ENCODE data around the gene FOXM1. TPM values are rescaled to one million over a fixed set of nuclear protein-coding genes. Genes with fewer than 3 reads are reported as not detected.

Gene FOXM1
- total and polyA plus RNA-seq, 10 of the 15 experiments (the other 5 are each of a cell fraction or from before 2014, with no cell fraction given) = 15.1 to 63.2 (median 34.2) TPM

DNA sequence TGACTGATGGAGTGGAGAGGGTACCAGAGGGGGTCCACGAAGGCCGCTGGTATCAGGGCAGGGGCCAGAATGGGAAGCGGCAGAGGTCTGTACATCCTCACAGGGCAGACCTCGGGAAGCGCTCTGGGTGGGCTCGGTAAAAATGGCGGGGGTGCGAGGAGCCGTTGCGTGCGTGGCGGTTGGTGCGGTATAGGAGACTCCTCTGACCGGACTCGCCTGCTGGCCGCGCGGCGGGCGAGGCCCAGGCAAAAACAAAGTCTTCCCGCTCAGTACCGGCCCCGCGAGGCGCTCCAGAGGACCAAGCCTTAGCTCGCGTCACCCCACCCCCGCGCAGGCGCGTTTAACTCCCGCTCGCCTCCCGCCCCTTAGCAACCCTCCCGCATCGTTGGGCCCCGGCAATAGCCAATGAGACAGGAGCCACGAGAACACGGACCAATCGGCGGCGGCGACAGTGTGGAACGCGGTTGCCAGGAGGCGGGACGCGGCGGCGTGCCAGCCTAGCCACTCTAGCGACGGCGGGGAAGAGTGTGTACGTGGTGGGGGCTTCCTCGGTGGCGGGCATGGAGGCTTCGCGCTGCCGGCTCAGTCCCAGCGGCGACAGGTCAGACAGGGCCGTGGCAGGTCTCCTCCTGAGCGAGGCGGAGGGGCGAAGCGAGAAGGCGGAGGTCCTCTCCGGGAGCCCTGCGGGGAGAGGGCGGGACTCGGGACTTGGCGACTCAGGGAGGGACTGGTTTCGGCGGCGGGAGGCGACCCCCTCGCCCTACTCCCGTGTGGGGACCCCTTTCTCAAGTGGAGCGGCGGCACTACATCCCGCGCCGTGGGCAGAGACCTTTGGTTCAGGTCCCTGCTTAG, 13.6 kb upstream of the FOXM1 start, which contains the start of gene TULP3 (continued):
- TF ChIP-seq, protein P1, sequence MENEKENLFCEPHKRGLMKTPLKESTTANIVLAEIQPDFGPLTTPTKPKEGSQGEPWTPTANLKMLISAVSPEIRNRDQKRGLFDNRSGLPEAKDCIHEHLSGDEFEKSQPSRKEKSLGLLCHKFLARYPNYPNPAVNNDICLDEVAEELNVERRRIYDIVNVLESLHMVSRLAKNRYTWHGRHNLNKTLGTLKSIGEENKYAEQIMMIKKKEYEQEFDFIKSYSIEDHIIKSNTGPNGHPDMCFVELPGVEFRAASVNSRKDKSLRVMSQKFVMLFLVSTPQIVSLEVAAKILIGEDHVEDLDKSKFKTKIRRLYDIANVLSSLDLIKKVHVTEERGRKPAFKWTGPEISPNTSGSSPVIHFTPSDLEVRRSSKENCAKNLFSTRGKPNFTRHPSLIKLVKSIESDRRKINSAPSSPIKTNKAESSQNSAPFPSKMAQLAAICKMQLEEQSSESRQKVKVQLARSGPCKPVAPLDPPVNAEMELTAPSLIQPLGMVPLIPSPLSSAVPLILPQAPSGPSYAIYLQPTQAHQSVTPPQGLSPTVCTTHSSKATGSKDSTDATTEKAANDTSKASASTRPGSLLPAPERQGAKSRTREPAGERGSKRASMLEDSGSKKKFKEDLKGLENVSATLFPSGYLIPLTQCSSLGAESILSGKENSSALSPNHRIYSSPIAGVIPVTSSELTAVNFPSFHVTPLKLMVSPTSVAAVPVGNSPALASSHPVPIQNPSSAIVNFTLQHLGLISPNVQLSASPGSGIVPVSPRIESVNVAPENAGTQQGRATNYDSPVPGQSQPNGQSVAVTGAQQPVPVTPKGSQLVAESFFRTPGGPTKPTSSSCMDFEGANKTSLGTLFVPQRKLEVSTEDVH (IDR thresholded peaks at IDR 0.05; ENCODE audit: low read depth, partially characterized antibody) = no peak
- TF ChIP-seq RELA (IDR thresholded peaks at IDR 0.05; ENCODE audit: borderline replicate concordance, partially characterized antibody) (no peak), HSF1 (IDR thresholded peaks at IDR 0.05; ENCODE audit: low read depth, low read length) (no peak), ZBED1 (IDR thresholded peaks at IDR 0.05; ENCODE audit: borderline replicate concordance) (no peak), ZNF622 (IDR thresholded peaks at IDR 0.05) (no peak), ZNF207 (IDR thresholded peaks at IDR 0.05; ENCODE audit: borderline replicate concordance) (peak; percentile 31; the same call in 1 of the 2 replicates), ZBTB40 (IDR thresholded peaks at IDR 0.05; ENCODE audit: borderline replicate concordance) (peak; percentile 75; the same call in 1 of the 2 replicates), YBX1 (IDR thresholded peaks at IDR 0.05) (no peak), POLR2AphosphoS5 (IDR thresholded peaks at IDR 0.05; ENCODE audit: low read length) (peak; percentile 60), RFX5 (IDR thresholded peaks at IDR 0.05; ENCODE audit: low read depth, low read length) (peak; percentile 90)
- TF ChIP-seq, protein P2, sequence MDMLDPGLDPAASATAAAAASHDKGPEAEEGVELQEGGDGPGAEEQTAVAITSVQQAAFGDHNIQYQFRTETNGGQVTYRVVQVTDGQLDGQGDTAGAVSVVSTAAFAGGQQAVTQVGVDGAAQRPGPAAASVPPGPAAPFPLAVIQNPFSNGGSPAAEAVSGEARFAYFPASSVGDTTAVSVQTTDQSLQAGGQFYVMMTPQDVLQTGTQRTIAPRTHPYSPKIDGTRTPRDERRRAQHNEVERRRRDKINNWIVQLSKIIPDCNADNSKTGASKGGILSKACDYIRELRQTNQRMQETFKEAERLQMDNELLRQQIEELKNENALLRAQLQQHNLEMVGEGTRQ (IDR thresholded peaks at IDR 0.05; ENCODE audit: borderline replicate concordance, low read depth, low read length) = no peak
- TF ChIP-seq, protein P3, sequence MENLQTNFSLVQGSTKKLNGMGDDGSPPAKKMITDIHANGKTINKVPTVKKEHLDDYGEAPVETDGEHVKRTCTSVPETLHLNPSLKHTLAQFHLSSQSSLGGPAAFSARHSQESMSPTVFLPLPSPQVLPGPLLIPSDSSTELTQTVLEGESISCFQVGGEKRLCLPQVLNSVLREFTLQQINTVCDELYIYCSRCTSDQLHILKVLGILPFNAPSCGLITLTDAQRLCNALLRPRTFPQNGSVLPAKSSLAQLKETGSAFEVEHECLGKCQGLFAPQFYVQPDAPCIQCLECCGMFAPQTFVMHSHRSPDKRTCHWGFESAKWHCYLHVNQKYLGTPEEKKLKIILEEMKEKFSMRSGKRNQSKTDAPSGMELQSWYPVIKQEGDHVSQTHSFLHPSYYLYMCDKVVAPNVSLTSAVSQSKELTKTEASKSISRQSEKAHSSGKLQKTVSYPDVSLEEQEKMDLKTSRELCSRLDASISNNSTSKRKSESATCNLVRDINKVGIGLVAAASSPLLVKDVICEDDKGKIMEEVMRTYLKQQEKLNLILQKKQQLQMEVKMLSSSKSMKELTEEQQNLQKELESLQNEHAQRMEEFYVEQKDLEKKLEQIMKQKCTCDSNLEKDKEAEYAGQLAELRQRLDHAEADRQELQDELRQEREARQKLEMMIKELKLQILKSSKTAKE (IDR thresholded peaks at IDR 0.05; ENCODE audit: low read depth, poor library complexity, severe bottlenecking) = no peak
- TF ChIP-seq, protein P4, sequence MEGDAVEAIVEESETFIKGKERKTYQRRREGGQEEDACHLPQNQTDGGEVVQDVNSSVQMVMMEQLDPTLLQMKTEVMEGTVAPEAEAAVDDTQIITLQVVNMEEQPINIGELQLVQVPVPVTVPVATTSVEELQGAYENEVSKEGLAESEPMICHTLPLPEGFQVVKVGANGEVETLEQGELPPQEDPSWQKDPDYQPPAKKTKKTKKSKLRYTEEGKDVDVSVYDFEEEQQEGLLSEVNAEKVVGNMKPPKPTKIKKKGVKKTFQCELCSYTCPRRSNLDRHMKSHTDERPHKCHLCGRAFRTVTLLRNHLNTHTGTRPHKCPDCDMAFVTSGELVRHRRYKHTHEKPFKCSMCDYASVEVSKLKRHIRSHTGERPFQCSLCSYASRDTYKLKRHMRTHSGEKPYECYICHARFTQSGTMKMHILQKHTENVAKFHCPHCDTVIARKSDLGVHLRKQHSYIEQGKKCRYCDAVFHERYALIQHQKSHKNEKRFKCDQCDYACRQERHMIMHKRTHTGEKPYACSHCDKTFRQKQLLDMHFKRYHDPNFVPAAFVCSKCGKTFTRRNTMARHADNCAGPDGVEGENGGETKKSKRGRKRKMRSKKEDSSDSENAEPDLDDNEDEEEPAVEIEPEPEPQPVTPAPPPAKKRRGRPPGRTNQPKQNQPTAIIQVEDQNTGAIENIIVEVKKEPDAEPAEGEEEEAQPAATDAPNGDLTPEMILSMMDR (IDR thresholded peaks at IDR 0.05 in 2 of 3, conservative IDR thresholded peaks at IDR 0.05 in 1 of 3; ENCODE audit: control insufficient read depth in 2 of 3, extremely low read depth in 1 of 3, insufficient read depth in 1 of 3, low read depth in 3 of 3, low read length in 3 of 3) = 0 out of 6 replicates have a peak, but pooled peaks of 1 of the 3 experiments have one; percentile 3

Measured in GM12878 (cell line).